ENCODE results near the gene PRICKLE4. TPM values are rescaled to one million over a fixed set of nuclear protein-coding genes. Genes with fewer than 3 reads are reported as not detected.
A peak's percentile ranks its signal among the peaks of the same experiment; 100 is the strongest.

PRICKLE4 gene
- total and polyA plus RNA-seq, 2 of the 13 experiments (the other 11 are each of a cell fraction or from before 2014, with no cell fraction given), result 0.92 to 1.2 TPM

GRCh38 chr6:41768545-41769308 lies 11.9 kb upstream of the PRICKLE4 start (continued):
- TF ChIP-seq HNF1B (CRISPR knock-in tag; IDR thresholded peaks at IDR 0.05) (peak; percentile 43), RERE (CRISPR knock-in tag; IDR thresholded peaks at IDR 0.05; ENCODE audit: low read depth) (no peak), ZBTB20 (CRISPR knock-in tag; IDR thresholded peaks at IDR 0.05; ENCODE audit: borderline replicate concordance, low read depth) (no peak), KLF6 (CRISPR knock-in tag; IDR thresholded peaks at IDR 0.05) (no peak), ATRX (CRISPR knock-in tag; IDR thresholded peaks at IDR 0.05; ENCODE audit: borderline replicate concordance) (no peak), ZSCAN5A (CRISPR knock-in tag; IDR thresholded peaks at IDR 0.05; ENCODE audit: borderline replicate concordance) (no peak), CAMTA2 (CRISPR knock-in tag; IDR thresholded peaks at IDR 0.05; ENCODE audit: borderline replicate concordance) (no peak), ZC3H13 (CRISPR knock-in tag; IDR thresholded peaks at IDR 0.05) (no peak), ZNF570 (CRISPR knock-in tag; IDR thresholded peaks at IDR 0.05; ENCODE audit: borderline replicate concordance) (no peak), ZFP41 (CRISPR knock-in tag; IDR thresholded peaks at IDR 0.05; ENCODE audit: borderline replicate concordance) (no peak), MLX (CRISPR knock-in tag; IDR thresholded peaks at IDR 0.05) (no peak), ZNF703 (CRISPR knock-in tag; IDR thresholded peaks at IDR 0.05; ENCODE audit: borderline replicate concordance) (no peak), ZNF891 (CRISPR knock-in tag; IDR thresholded peaks at IDR 0.05) (no peak), KLF12 (CRISPR knock-in tag; IDR thresholded peaks at IDR 0.05; ENCODE audit: borderline replicate concordance) (no peak), NONO (IDR thresholded peaks at IDR 0.05) (no peak), NONO (CRISPR knock-in tag; conservative IDR thresholded peaks at IDR 0.05) (no peak), ZBTB25 (CRISPR knock-in tag; IDR thresholded peaks at IDR 0.05) (no peak; the same call in 1 of the 2 replicates), ZSCAN9 (CRISPR knock-in tag; IDR thresholded peaks at IDR 0.05; ENCODE audit: borderline replicate concordance) (no peak; the same call in 1 of the 2 replicates), PAWR (CRISPR knock-in tag; IDR thresholded peaks at IDR 0.05; ENCODE audit: borderline replicate concordance) (no peak)

Data from HepG2 (cell line).